HL-60 (cell line): ENCODE data around the gene TNRC6A.

ENCODE experiments used
- CTCF ChIP-seq: IDR thresholded peaks from one replicate; pipeline ENCODE4 v1.5.1; 2011; ENCODE audit warnings: low read length, control low read depth, inconsistent platforms; ENCODE audit not compliant: insufficient read depth
- GABPA ChIP-seq: IDR thresholded peaks from 2 replicates; pipeline ENCODE4 v1.6.1; 2012; ENCODE audit warnings: low read depth
- POLR2AphosphoS5 ChIP-seq: IDR thresholded peaks from 2 replicates; pipeline ENCODE4 v1.6.1; 2012; ENCODE audit warnings: low read depth
- SPI1 ChIP-seq: IDR thresholded peaks from 2 replicates; pipeline ENCODE4 v1.6.1; 2012; ENCODE audit warnings: low read depth, mild to moderate bottlenecking, borderline replicate concordance

DNA sequence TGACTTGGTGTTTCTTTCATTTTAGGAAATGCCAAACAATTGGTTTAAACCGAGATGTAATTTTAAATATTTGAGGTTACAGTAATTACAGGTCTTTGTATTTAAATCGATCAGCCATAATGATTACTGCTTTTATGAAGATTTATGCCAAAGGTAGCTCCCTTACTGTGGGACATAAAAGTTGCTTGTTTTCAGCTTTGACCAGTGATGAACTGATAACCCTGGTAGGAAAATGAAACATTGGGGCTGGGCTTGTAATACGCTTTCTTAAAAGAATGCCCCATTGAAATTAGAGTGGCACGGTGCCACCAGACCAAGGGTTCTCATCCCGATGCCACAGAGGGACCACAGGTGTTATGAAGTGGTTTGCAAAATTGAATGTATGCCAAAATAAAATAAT is 7.3 kb downstream of the TNRC6A start:
- no peak for TF ChIP-seq POLR2AphosphoS5
- no peak for TF ChIP-seq CTCF
- no peak for TF ChIP-seq SPI1
- TF ChIP-seq GABPA, result no peak
